ENCODE results near the gene SH3GLB2.
"Not testable (repeated sequence)": the region's sequence is repeated elsewhere in the genome, so short reads cannot be mapped to it uniquely, and the experiment has no call there.

The SH3GLB2 gene

GRCh38 chr9:129007766-129008468 is 20.2 kb downstream of the SH3GLB2 start:
- no peaks in the 10 kb centered on the region for H3K9me3 ChIP-seq (ENCODE audit: control insufficient read depth in 2 of 2, low read length in 2 of 2)
- no peaks in the 10 kb centered on the region for H3K27me3 ChIP-seq (ENCODE audit: control insufficient read depth in 1 of 2, insufficient read depth in 2 of 2, low read length in 2 of 2)
- peak overlapping the region; percentile 53 for H3K27ac ChIP-seq (ENCODE audit: low read length)
- H3K36me3 ChIP-seq (ENCODE audit: control insufficient read depth in 2 of 2, insufficient read depth in 2 of 2, low read length in 2 of 2): peaks cover 25 to 44% of the 10 kb centered on the region in 2 donors
- no peak overlapping the region for H3K4me3 ChIP-seq (ENCODE audit: low read length in 2 of 2)
- peaks cover 13% of the 10 kb centered on the region for H3K4me1 ChIP-seq (ENCODE audit: control insufficient read depth, insufficient read depth, low read length)
- no peak overlapping the region for H3K9ac ChIP-seq (ENCODE audit: low read length in 2 of 2)

- Histone ChIP-seq H3K27ac (ENCODE audit: low read length) (peak overlapping the region; percentile 53), H3K4me3 (ENCODE audit: low read length in 2 of 2) (peak overlapping the region in 1 of 2 donors; percentile 1), H3K36me3 (ENCODE audit: control insufficient read depth in 2 of 2, insufficient read depth in 2 of 2, low read length in 2 of 2) (peaks cover 25 to 44% of the 10 kb centered on the region in 2 donors), H3K27me3 (ENCODE audit: control insufficient read depth in 1 of 2, insufficient read depth in 2 of 2, low read length in 2 of 2) (no peaks in the 10 kb centered on the region), H3K9ac (ENCODE audit: low read length in 2 of 2) (peak overlapping the region; percentile 28 to 36), H3K9me3 (ENCODE audit: control insufficient read depth in 2 of 2, low read length in 2 of 2) (no peaks in the 10 kb centered on the region), H3K4me1 (ENCODE audit: control insufficient read depth, insufficient read depth, low read length) (peaks cover 13% of the 10 kb centered on the region)
Observed at GRCh38 chr9:129007035-129007765, 20.9 kb downstream of the SH3GLB2 start.

- Histone ChIP-seq H3K9ac (ENCODE audit: low read length in 2 of 2) (peak overlapping the region in 1 of 2 donors; percentile 42), H3K36me3 (ENCODE audit: control insufficient read depth in 2 of 2, insufficient read depth in 2 of 2, low read length in 2 of 2) (peaks cover 28 to 51% of the 10 kb centered on the region in 2 donors), H3K4me3 (ENCODE audit: low read length in 2 of 2) (peak overlapping the region in 1 of 2 donors; percentile 1), H3K4me1 (ENCODE audit: control insufficient read depth, insufficient read depth, low read length) (peaks cover 13% of the 10 kb centered on the region), H3K9me3 (ENCODE audit: control insufficient read depth in 2 of 2, low read length in 2 of 2) (no peaks in the 10 kb centered on the region), H3K27ac (ENCODE audit: low read length) (peak overlapping the region; percentile 60), H3K27me3 (ENCODE audit: control insufficient read depth in 1 of 2, insufficient read depth in 2 of 2, low read length in 2 of 2) (no peaks in the 10 kb centered on the region)
Observed at GRCh38 chr9:129006328-129007034, 21.6 kb downstream of the SH3GLB2 start.

GRCh38 chr9:129005336-129005997 is 22.7 kb downstream of the SH3GLB2 start:
- Histone ChIP-seq H3K4me3 (ENCODE audit: low read length in 2 of 2) (no peak overlapping the region), H3K27ac (ENCODE audit: low read length) (no peak overlapping the region), H3K9ac (ENCODE audit: low read length in 2 of 2) (no peak overlapping the region), H3K36me3 (ENCODE audit: control insufficient read depth in 2 of 2, insufficient read depth in 2 of 2, low read length in 2 of 2) (peaks cover 30 to 49% of the 10 kb centered on the region in 2 donors), H3K27me3 (ENCODE audit: control insufficient read depth in 1 of 2, insufficient read depth in 2 of 2, low read length in 2 of 2) (no peaks in the 10 kb centered on the region), H3K9me3 (ENCODE audit: control insufficient read depth in 2 of 2, low read length in 2 of 2) (no peaks in the 10 kb centered on the region), H3K4me1 (ENCODE audit: control insufficient read depth, insufficient read depth, low read length) (peaks cover 13% of the 10 kb centered on the region)

GRCh38 chr9:129004173-129004572 is 24.0 kb downstream of the SH3GLB2 start:
- not testable (repeated sequence) for H3K9me3 ChIP-seq (ENCODE audit: control insufficient read depth in 2 of 2, low read length in 2 of 2); H3K27ac ChIP-seq (ENCODE audit: low read length); H3K9ac ChIP-seq (ENCODE audit: low read length in 2 of 2); H3K27me3 ChIP-seq (ENCODE audit: control insufficient read depth in 1 of 2, insufficient read depth in 2 of 2, low read length in 2 of 2); H3K4me3 ChIP-seq (ENCODE audit: low read length in 2 of 2)
- Histone ChIP-seq H3K4me1 (ENCODE audit: control insufficient read depth, insufficient read depth, low read length) (peaks cover 13% of the 10 kb centered on the region), H3K36me3 (ENCODE audit: control insufficient read depth in 2 of 2, insufficient read depth in 2 of 2, low read length in 2 of 2) (peaks cover 41 to 58% of the 10 kb centered on the region in 2 donors)

GRCh38 chr9:129002992-129003391 is 25.1 kb downstream of the SH3GLB2 start:
- Histone ChIP-seq H3K4me1 (ENCODE audit: control insufficient read depth, insufficient read depth, low read length) (peaks cover 13% of the 10 kb centered on the region), H3K9ac (ENCODE audit: low read length in 2 of 2) (no peak overlapping the region), H3K9me3 (ENCODE audit: control insufficient read depth in 2 of 2, low read length in 2 of 2) (no peaks in the 10 kb centered on the region), H3K27me3 (ENCODE audit: control insufficient read depth in 1 of 2, insufficient read depth in 2 of 2, low read length in 2 of 2) (no peaks in the 10 kb centered on the region), H3K4me3 (ENCODE audit: low read length in 2 of 2) (no peak overlapping the region), H3K36me3 (ENCODE audit: control insufficient read depth in 2 of 2, insufficient read depth in 2 of 2, low read length in 2 of 2) (peaks cover 49 to 64% of the 10 kb centered on the region in 2 donors), H3K27ac (ENCODE audit: low read length) (no peak overlapping the region)

GRCh38 chr9:129001504-129002325 is 26.4 kb downstream of the SH3GLB2 start:
- Histone ChIP-seq H3K9ac (ENCODE audit: low read length in 2 of 2) (no peak overlapping the region), H3K27ac (ENCODE audit: low read length) (no peak overlapping the region), H3K36me3 (ENCODE audit: control insufficient read depth in 2 of 2, insufficient read depth in 2 of 2, low read length in 2 of 2) (peaks cover 53 to 69% of the 10 kb centered on the region in 2 donors)

GRCh38 chr9:128999581-129000206 is 28.4 kb downstream of the SH3GLB2 start:
- Histone ChIP-seq H3K9me3 (ENCODE audit: control insufficient read depth in 2 of 2, low read length in 2 of 2) (no peaks in the 10 kb centered on the region), H3K27me3 (ENCODE audit: control insufficient read depth in 1 of 2, insufficient read depth in 2 of 2, low read length in 2 of 2) (no peaks in the 10 kb centered on the region)

More at GRCh38 chr9:129001504-129002325, 26.4 kb downstream of the SH3GLB2 start:
- Histone ChIP-seq H3K9me3 (ENCODE audit: control insufficient read depth in 2 of 2, low read length in 2 of 2) (no peaks in the 10 kb centered on the region), H3K4me1 (ENCODE audit: control insufficient read depth, insufficient read depth, low read length) (peaks cover 4% of the 10 kb centered on the region), H3K4me3 (ENCODE audit: low read length in 2 of 2) (no peak overlapping the region), H3K27me3 (ENCODE audit: control insufficient read depth in 1 of 2, insufficient read depth in 2 of 2, low read length in 2 of 2) (no peaks in the 10 kb centered on the region)

GRCh38 chr9:128998462-128998861 is 29.7 kb downstream of the SH3GLB2 start:
- Histone ChIP-seq H3K36me3 (ENCODE audit: control insufficient read depth in 2 of 2, insufficient read depth in 2 of 2, low read length in 2 of 2) (peaks cover 75% of the 10 kb centered on the region in 2 donors), H3K9ac (ENCODE audit: low read length in 2 of 2) (no peak overlapping the region), H3K4me3 (ENCODE audit: low read length in 2 of 2) (no peak overlapping the region), H3K27ac (ENCODE audit: low read length) (no peak overlapping the region), H3K4me1 (ENCODE audit: control insufficient read depth, insufficient read depth, low read length) (no peaks in the 10 kb centered on the region), H3K27me3 (ENCODE audit: control insufficient read depth in 1 of 2, insufficient read depth in 2 of 2, low read length in 2 of 2) (no peaks in the 10 kb centered on the region), H3K9me3 (ENCODE audit: control insufficient read depth in 2 of 2, low read length in 2 of 2) (no peaks in the 10 kb centered on the region)

More at GRCh38 chr9:128999581-129000206, 28.4 kb downstream of the SH3GLB2 start:
- Histone ChIP-seq H3K4me1 (ENCODE audit: control insufficient read depth, insufficient read depth, low read length) (no peaks in the 10 kb centered on the region), H3K4me3 (ENCODE audit: low read length in 2 of 2) (no peak overlapping the region), H3K9ac (ENCODE audit: low read length in 2 of 2) (peak overlapping the region in 1 of 2 donors; percentile 29), H3K27ac (ENCODE audit: low read length) (no peak overlapping the region), H3K36me3 (ENCODE audit: control insufficient read depth in 2 of 2, insufficient read depth in 2 of 2, low read length in 2 of 2) (peaks cover 63 to 68% of the 10 kb centered on the region in 2 donors)

Measured in stomach smooth muscle (tissue), 2 donors.